Peyer's patch (tissue), 4 donors: ENCODE measurements around the gene CA7. TPM values are rescaled to one million over a fixed set of nuclear protein-coding genes. Genes with fewer than 3 reads are reported as not detected.
A peak's percentile ranks its signal among the peaks of the same experiment; 100 is the strongest.

Experiments
- DNase-seq, 3 donors: peaks; one replicate each; pipeline ENCODE4 v3.0.0-alpha.2; 2017 to 2019
- H3K27ac ChIP-seq, 4 donors: fragments of 200-600 bp; sonication (generic); one replicate each; pipeline ENCODE4 v1.5.1; 2016 to 2019
- H3K27me3 ChIP-seq, 2 donors: fragments of 200-600 bp; sonication (generic); one replicate each; pipeline ENCODE4 v1.5.1; 2019
- H3K36me3 ChIP-seq, 3 donors: fragments of 200-600 bp; sonication (generic); one replicate each; pipeline ENCODE4 v1.5.1; 2016 to 2019
- H3K4me1 ChIP-seq, 4 donors: fragments of 200-600 bp; sonication (generic); one replicate each; pipeline ENCODE4 v1.5.1; 2016 to 2019
- H3K4me3 ChIP-seq, 4 donors: fragments of 200-600 bp; sonication (generic); 1 replicate in 3 of 4; 2 replicates in 1 of 4; pipeline ENCODE4 v1.5.1; 2016 to 2019; ENCODE audit warnings: mild to moderate bottlenecking in 1 of 4
- H3K9me3 ChIP-seq, 4 donors: fragments of 200-600 bp; sonication (generic); one replicate each; pipeline ENCODE4 v1.5.1; 2016 to 2019; ENCODE audit warnings: mild to moderate bottlenecking in 1 of 4
- POLR2A ChIP-seq, 2 donors: fragments of 450-650 bp; IDR thresholded peaks; one replicate each; pipeline ENCODE4 v1.5.1; 2017; ENCODE audit warnings: antibody characterized with exemption in 2 of 2, mild to moderate bottlenecking in 2 of 2, moderate library complexity in 2 of 2
- total RNA-seq, 4 donors: library from RNA; depleted of rRNA; stranded (reverse); fragments of >200 nt; gene quantifications; one replicate each; pipeline ENCODE4 v1.1.0, GENCODE V29; 2016
- TF ChIP-seq, protein P1 (sequence below), 6 experiments: fragments of 450-650 bp in 4 of 6; fragments of 200-600 bp in 2 of 6; sonication (generic) in 1 of 6; IDR thresholded peaks; one replicate each; pipeline ENCODE4 v1.5.1; 2017 to 2019; ENCODE audit warnings: antibody characterized with exemption in 6 of 6, mild to moderate bottlenecking in 3 of 6, moderate library complexity in 1 of 6

CA7 gene
- total RNA-seq, 4 donors from 2014 or later: 13.2 to 59.4 (median 32.2) TPM

GRCh38 chr16:66846831-66847230 lies 2.6 kb downstream of the CA7 start:
- no peaks in the 10 kb centered on the region for H3K36me3 ChIP-seq
- no peak overlapping the region for H3K27ac ChIP-seq
- peaks cover 0 to 11% of the 10 kb centered on the region in 2 donors for H3K27me3 ChIP-seq
- H3K4me3 ChIP-seq: no peak overlapping the region
- peaks cover 0 to 12% (median 9%) of the 10 kb centered on the region in 4 donors for H3K4me1 ChIP-seq
- no peaks in the 10 kb centered on the region for H3K9me3 ChIP-seq
- TF ChIP-seq POLR2A (IDR thresholded peaks at IDR 0.05): no peak
- TF ChIP-seq, protein P1, sequence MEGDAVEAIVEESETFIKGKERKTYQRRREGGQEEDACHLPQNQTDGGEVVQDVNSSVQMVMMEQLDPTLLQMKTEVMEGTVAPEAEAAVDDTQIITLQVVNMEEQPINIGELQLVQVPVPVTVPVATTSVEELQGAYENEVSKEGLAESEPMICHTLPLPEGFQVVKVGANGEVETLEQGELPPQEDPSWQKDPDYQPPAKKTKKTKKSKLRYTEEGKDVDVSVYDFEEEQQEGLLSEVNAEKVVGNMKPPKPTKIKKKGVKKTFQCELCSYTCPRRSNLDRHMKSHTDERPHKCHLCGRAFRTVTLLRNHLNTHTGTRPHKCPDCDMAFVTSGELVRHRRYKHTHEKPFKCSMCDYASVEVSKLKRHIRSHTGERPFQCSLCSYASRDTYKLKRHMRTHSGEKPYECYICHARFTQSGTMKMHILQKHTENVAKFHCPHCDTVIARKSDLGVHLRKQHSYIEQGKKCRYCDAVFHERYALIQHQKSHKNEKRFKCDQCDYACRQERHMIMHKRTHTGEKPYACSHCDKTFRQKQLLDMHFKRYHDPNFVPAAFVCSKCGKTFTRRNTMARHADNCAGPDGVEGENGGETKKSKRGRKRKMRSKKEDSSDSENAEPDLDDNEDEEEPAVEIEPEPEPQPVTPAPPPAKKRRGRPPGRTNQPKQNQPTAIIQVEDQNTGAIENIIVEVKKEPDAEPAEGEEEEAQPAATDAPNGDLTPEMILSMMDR (IDR thresholded peaks at IDR 0.05): no peak
- DNase-seq: peak in 1 of 3 donors; percentile 15

- TF ChIP-seq, protein P1 (IDR thresholded peaks at IDR 0.05): no peak
- TF ChIP-seq POLR2A (IDR thresholded peaks at IDR 0.05): no peak
- Histone ChIP-seq H3K4me3 (no peak overlapping the region), H3K27ac (no peak overlapping the region), H3K27me3 (peaks cover 0 to 11% of the 10 kb centered on the region in 2 donors), H3K36me3 (no peaks in the 10 kb centered on the region), H3K4me1 (peaks cover 0 to 12% (median 9%) of the 10 kb centered on the region in 4 donors), H3K9me3 (no peaks in the 10 kb centered on the region)
- DNase-seq: peak in 1 of 3 donors; percentile 45
Measured at GRCh38 chr16:66847533-66848067, 3.4 kb downstream of the CA7 start.

- no peak overlapping the region for H3K27ac ChIP-seq
- H3K4me3 ChIP-seq: no peak overlapping the region
- peaks cover 0 to 11% of the 10 kb centered on the region in 2 donors for H3K27me3 ChIP-seq
- DNase-seq: peak in 1 of 3 donors; percentile 9
- H3K4me1 ChIP-seq: peaks cover 0 to 12% (median 9%) of the 10 kb centered on the region in 4 donors
- H3K9me3 ChIP-seq: no peaks in the 10 kb centered on the region
- no peaks in the 10 kb centered on the region for H3K36me3 ChIP-seq
- TF ChIP-seq, protein P1 (IDR thresholded peaks at IDR 0.05): no peak
- TF ChIP-seq POLR2A (IDR thresholded peaks at IDR 0.05): no peak
Measured at GRCh38 chr16:66848172-66848571, 4.0 kb downstream of the CA7 start.

DNA sequence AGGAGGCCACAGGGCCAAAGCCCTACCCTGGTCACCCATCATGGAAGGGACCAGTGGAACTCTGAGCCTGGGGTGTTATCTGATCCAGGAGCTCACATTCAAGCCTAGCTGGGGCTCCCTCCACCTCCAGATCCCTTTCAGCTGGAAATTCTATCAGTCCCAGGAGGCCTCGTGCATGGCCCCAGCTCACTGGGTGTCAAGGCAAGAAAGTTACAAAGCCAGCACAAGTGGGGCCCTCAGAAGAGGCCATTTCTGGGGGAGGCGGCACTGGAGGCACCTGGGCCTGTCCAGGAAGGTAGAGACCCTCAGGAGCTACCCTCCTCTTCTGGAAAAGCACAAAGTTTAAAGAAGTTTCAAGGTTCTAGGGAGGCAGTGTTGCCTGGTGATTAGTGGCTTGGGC lies 4.8 kb downstream of the CA7 start:
- H3K27ac ChIP-seq: no peak overlapping the region
- H3K27me3 ChIP-seq: peaks cover 0 to 10% of the 10 kb centered on the region in 2 donors
- no peak for TF ChIP-seq POLR2A (IDR thresholded peaks at IDR 0.05)
- TF ChIP-seq, protein P1 (IDR thresholded peaks at IDR 0.05): no peak
- DNase-seq: peak in 1 of 3 donors; percentile 17
- H3K4me3 ChIP-seq: no peak overlapping the region
- H3K9me3 ChIP-seq: no peaks in the 10 kb centered on the region
- peaks cover 0 to 10% (median 8%) of the 10 kb centered on the region in 4 donors for H3K4me1 ChIP-seq
- no peaks in the 10 kb centered on the region for H3K36me3 ChIP-seq

GRCh38 chr16:66849549-66849948 lies 5.3 kb downstream of the CA7 start:
- H3K9me3 ChIP-seq: no peaks in the 10 kb centered on the region
- H3K4me1 ChIP-seq: peaks cover 0 to 4% (median 4%) of the 10 kb centered on the region in 4 donors
- DNase-seq: peak in 1 of 3 donors; percentile 15
- H3K4me3 ChIP-seq: no peak overlapping the region
- no peaks in the 10 kb centered on the region for H3K36me3 ChIP-seq
- peaks cover 0 to 5% of the 10 kb centered on the region in 2 donors for H3K27me3 ChIP-seq
- TF ChIP-seq, protein P1 (IDR thresholded peaks at IDR 0.05): no peak
- TF ChIP-seq POLR2A (IDR thresholded peaks at IDR 0.05): no peak
- no peak overlapping the region for H3K27ac ChIP-seq
